Raji (cell line): ENCODE data around the gene GRID2.

ENCODE experiments used
- POLR2A ChIP-seq: IDR thresholded peaks from 2 replicates; pipeline ENCODE4 v1.6.1; 2011; ENCODE audit warnings: low read depth, low read length, control low read depth; ENCODE audit not compliant: insufficient read depth

GRID2 gene

GRCh38 chr4:92952426-92952825 is 648.7 kb downstream of the GRID2 start:
- TF ChIP-seq POLR2A = no peak

GRCh38 chr4:92952897-92953296 is 649.1 kb downstream of the GRID2 start:
- no peak for TF ChIP-seq POLR2A

GRCh38 chr4:92953462-92953861 is 649.7 kb downstream of the GRID2 start:
- no peak for TF ChIP-seq POLR2A

DNA sequence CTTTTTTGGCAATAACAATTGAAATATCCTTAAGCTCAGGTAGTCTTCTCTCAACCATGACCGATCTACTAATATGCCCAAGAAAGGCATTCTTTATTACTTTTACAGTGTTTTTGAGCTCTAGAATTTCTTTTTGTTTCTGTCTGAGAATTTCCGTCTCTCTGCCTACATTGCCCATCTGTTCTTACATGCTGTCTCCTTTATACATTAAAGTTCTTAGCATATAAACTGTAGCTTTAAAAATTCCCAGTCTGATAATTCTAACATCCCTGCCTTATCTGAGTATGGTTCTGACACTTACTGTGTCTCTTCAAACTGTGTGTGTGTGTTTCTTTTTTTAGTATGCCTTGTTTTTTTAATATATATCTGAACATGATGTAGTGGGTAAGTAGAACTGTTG is 658.1 kb downstream of the GRID2 start:
- TF ChIP-seq POLR2A = no peak

DNA sequence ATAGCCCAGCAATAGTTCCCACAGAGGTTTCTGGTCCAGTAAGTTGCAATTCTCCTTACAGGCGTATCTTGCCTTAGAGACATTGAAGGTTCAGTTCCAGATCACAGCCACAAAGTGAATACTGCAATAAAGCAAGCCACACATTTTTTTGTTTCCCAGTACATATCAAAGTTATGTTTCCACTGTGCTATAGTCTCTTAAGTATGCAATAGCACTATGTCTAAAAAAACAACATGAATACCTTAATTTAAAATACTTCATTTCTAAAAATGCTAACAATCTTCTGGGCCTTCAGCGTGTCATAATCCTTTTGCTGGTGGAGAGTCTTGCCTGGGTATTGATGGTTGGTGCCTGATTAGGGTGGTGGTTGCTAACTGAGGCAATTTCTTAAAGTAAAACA is 659.1 kb downstream of the GRID2 start:
- no peak for TF ChIP-seq POLR2A

GRCh38 chr4:92968556-92968955 is 664.8 kb downstream of the GRID2 start:
- TF ChIP-seq POLR2A = no peak

DNA sequence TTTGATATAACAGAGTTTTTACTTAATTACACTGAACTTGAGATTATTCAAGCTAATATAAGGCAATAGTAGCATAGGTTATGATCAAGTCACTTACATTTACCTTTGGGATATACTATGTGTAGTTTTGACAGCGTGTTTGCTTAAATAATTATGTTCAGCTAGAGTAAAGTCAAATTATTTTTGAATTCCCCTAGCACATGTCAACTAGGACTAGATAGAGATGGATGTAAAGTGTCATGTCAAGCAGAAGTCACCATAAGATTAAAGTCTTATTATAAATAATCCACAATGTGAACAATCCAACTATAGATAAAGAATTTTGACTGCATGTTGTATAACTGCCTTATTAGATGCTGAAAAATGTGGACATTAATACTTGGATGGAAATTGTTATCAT is 665.2 kb downstream of the GRID2 start:
- TF ChIP-seq POLR2A = no peak

DNA sequence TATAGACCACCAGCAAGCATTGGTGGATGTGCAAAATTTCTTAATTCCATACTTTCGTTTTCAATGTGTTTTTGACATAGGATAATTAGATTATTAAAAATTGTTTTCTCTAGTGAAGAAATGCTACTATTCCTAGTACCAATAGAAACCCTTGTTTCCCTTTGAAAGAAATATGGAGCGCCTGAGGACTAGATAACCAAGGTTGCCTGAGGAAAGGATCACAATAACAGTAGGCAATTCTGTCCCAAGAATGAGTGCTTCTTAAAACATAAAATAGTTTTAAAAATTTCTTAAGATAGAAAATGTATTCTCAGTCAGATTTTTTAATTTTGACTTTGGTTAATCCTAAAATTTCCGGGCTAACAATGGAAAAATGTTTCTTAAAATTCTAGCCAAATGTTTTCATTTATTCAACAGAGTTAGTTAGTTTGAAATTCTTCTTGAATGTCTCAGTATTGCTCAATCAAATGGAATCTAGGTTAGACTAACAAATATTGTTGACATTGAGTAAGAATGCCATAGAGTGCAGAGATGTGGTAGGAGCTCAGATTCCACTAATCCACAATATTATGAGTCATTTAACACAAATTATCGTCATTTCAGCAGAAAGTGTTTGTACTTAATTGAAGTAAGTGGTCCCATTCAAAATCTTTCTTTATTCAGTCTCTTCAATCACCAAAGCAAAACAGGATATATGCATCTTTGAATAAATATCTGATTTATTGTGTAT is 666.0 kb downstream of the GRID2 start:
- no peak for TF ChIP-seq POLR2A

DNA sequence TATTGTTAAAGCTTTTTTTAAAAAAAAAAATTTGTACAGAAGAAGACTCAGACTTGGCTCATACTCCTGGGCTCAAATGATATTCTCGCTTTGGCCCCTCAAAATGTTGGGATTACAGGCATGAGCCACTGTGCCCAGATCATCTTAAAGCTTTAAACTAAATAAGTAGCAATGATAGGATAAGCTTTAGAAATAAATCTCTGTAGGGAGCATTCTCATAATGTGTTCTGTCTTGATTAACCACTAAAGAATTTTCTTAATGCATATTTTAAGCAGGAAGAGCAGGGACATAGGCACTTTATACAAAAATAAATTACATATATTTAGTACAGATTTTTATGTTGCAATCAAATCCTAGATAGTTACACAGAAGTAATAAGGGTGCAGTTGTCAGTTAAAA is 667.2 kb downstream of the GRID2 start:
- no peak for TF ChIP-seq POLR2A

GRCh38 chr4:92988301-92988700 is 684.5 kb downstream of the GRID2 start:
- TF ChIP-seq POLR2A = no peak

DNA sequence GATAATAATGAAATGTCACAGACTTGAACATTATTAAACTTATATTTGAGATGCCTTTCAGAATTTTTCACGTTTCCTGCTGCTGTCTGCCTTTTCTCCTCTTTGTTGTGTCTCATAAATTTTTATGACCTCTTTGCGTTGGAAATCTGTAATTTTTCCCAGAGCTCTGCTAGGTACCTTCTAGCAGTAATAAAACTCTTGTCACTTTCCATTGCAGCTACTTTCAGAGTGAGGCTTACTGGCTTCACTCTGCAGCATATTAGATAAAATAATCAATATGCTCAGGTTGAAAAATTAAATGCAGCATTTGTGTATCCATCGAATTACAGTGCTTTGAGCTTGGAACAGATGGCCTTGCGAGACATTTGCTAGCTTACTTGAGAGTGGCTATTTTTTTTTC is 689.0 kb downstream of the GRID2 start:
- no peak for TF ChIP-seq POLR2A

- no peak for TF ChIP-seq POLR2A
These were observed 691.0 kb downstream of the GRID2 start for GRCh38 chr4:92994727-92995126.

DNA sequence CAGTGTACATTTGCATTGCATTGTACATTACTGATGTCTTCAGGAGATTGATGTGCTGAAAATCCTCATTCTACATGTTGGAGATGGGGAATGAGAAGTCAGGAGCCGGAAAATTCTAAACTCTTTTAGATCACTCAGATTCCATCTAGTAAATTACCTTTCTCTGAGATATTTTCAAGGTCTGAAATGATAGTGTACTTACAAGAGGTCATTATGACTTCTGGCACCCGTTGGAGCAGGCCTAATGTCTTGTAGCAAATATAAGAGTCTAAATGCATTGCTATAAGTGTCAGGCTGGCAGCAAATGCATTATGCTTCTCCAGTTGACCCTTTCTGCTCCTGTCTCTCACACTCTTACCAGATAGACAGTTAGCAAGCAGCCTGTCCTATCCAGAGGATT is 692.8 kb downstream of the GRID2 start:
- no peak for TF ChIP-seq POLR2A

DNA sequence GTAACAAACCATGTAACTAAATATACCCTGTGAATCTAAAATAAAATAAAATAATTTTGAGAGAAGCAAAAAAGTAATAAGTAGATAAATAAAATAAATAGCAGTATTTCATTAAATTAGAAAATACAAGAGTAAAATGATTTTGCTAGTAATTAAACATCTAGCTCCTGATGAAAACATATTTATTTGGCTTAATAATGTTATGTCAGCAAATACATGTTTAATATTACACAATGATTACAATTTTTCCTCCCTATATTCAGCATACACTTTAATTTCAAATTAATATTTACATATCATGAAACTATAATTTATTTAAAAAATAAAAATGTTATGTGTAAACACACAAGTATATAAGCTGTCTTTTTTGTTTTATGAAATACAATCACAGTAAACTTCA is 697.1 kb downstream of the GRID2 start:
- TF ChIP-seq POLR2A = no peak

DNA sequence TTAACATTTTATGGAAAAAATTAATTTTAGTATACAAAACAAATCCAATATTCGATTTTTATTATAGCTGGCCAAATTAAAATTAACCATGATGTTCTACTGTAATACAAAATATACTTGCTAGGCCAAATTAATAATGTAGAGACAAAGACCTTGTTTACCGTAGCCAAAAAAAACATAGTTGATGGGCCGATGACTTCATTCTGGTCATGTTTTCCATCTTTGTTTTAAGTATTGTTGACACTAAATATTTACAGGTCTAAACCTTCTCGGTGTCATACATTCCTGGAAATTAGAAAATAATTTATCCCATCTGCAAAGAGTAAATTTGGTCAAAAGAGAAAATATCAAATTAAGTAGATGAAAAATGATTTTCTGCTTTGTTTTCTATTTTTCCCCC is 698.5 kb downstream of the GRID2 start:
- no peak for TF ChIP-seq POLR2A

DNA sequence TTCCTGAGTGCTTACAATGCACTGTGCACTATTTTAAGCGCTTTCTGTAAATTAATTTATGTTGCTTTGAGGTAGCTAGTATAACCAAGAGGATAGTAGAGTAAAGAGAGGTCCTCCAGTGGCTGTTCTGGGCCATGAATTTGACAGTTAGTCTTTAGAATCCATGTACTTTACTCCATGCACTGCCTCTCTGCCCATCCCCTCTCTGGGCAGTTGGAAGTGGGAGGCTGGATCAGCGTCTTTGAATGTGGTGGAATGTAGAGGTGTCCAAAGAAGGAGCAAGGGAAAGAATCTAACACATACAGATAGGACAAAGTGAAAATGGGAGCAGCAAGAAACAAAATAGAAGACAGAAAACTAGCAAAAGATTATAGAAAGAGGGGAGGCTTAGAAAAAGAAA is 712.6 kb downstream of the GRID2 start:
- no peak for TF ChIP-seq POLR2A

- no peak for TF ChIP-seq POLR2A
These were observed 714.5 kb downstream of the GRID2 start for GRCh38 chr4:93018243-93018642.
